Measurements from ENCODE around the gene COPS7B.
"Not testable (repeated sequence)": the region's sequence is repeated elsewhere in the genome, so short reads cannot be mapped to it uniquely, and the experiment has no call there.

COPS7B gene

GRCh38 chr2:231786177-231786916, at the start of gene COPS7B:
COPS7B (plus strand) TSS chr2:231786445; CDS start chr2:231788571, 2,126 bp downstream.
- DNase-seq (ENCODE audit: low read depth) = peak; percentile 84

- no peak for DNase-seq (ENCODE audit: low read depth)
Observed at GRCh38 chr2:231737761-231738160, 48.5 kb upstream of the COPS7B start.

- no peak for DNase-seq (ENCODE audit: low read depth)
Observed at GRCh38 chr2:231743376-231744116, 42.7 kb upstream of the COPS7B start.

- no peak for DNase-seq (ENCODE audit: low read depth)
Observed at GRCh38 chr2:231745303-231746038, 40.8 kb upstream of the COPS7B start.

GRCh38 chr2:231748153-231748896, 37.9 kb upstream of the COPS7B start:
- not testable (repeated sequence) for DNase-seq (ENCODE audit: low read depth)

- DNase-seq (ENCODE audit: low read depth) = not testable (repeated sequence)
Observed at GRCh38 chr2:231749016-231749415, 37.2 kb upstream of the COPS7B start.

- DNase-seq (ENCODE audit: low read depth) = no peak
Observed at GRCh38 chr2:231751042-231751815, 35.0 kb upstream of the COPS7B start.

- DNase-seq (ENCODE audit: low read depth) = no peak
Observed at GRCh38 chr2:231752061-231752460, 34.2 kb upstream of the COPS7B start.

GRCh38 chr2:231761735-231762134, 24.5 kb upstream of the COPS7B start:
- no peak for DNase-seq (ENCODE audit: low read depth)

- no peak for DNase-seq (ENCODE audit: low read depth)
Observed at GRCh38 chr2:231764124-231764523, 22.1 kb upstream of the COPS7B start.

GRCh38 chr2:231764760-231765159, 21.5 kb upstream of the COPS7B start:
- no peak for DNase-seq (ENCODE audit: low read depth)

GRCh38 chr2:231765496-231765929, 20.7 kb upstream of the COPS7B start:
- DNase-seq (ENCODE audit: low read depth) = no peak

- no peak for DNase-seq (ENCODE audit: low read depth)
Observed at GRCh38 chr2:231769170-231770136, 16.8 kb upstream of the COPS7B start.

- peak; percentile 15 for DNase-seq (ENCODE audit: low read depth)
Observed at GRCh38 chr2:231780123-231780908, 5.9 kb upstream of the COPS7B start.

GRCh38 chr2:231780909-231781797, 5.1 kb upstream of the COPS7B start, which contains the start of gene PDE6D:
PDE6D (minus strand) TSS chr2:231781282; CDS start chr2:231781114, 168 bp downstream.
- peak; percentile 93 for DNase-seq (ENCODE audit: low read depth)

GRCh38 chr2:231781798-231782726, 4.2 kb upstream of the COPS7B start:
- no peak for DNase-seq (ENCODE audit: low read depth)

GRCh38 chr2:231785413-231785812, 832 bp upstream of the COPS7B start:
- no peak for DNase-seq (ENCODE audit: low read depth)

Measured in activated T-cell treated with anti-CD3 and anti-CD28 coated beads for 48 hours (primary cell).